HepG2 (cell line): Measurements from ENCODE around the gene CAPN12. TPM values are rescaled to one million over a fixed set of nuclear protein-coding genes. Genes with fewer than 3 reads are reported as not detected.

ENCODE experiments used
- AKNA ChIP-seq: sonication (generic); formaldehyde crosslinking; IDR thresholded peaks from 2 replicates; pipeline ENCODE4 v1.4.0; 2020; ENCODE audit warnings: missing genetic modification reagents, borderline replicate concordance
- CBFB ChIP-seq: sonication (generic); formaldehyde crosslinking; IDR thresholded peaks from 2 replicates; pipeline ENCODE4 v1.4.0; 2020; ENCODE audit warnings: missing genetic modification reagents
- ESRRA ChIP-seq: sonication (generic); formaldehyde crosslinking; IDR thresholded peaks from 2 replicates; pipeline ENCODE4 v1.5.1; 2020; ENCODE audit warnings: mild to moderate bottlenecking, low read depth, missing genetic modification reagents
- FOSL2 ChIP-seq: sonication (generic); formaldehyde crosslinking; IDR thresholded peaks from 2 replicates; pipeline ENCODE4 v1.4.0; 2020; ENCODE audit warnings: missing genetic modification reagents
- GATAD1 ChIP-seq: IDR thresholded peaks from 2 replicates; pipeline ENCODE4 v1.6.1; 2016; ENCODE audit warnings: missing genetic modification reagents, missing compliant biosample characterization
- IRF1 ChIP-seq: sonication (generic); formaldehyde crosslinking; IDR thresholded peaks from 2 replicates; pipeline ENCODE4 v1.4.0; 2020; ENCODE audit warnings: low read depth, mild to moderate bottlenecking, missing genetic modification reagents
- NFRKB ChIP-seq: fragments of 450-650 bp; IDR thresholded peaks from 2 replicates; pipeline ENCODE4 v1.6.1; 2017
- TBX3 ChIP-seq: fragments of 450-650 bp; IDR thresholded peaks from 2 replicates; pipeline ENCODE4 v1.6.1; 2017; ENCODE audit warnings: antibody characterized with exemption, mild to moderate bottlenecking, inconsistent platforms, borderline replicate concordance
- XBP1 ChIP-seq: sonication (generic); formaldehyde crosslinking; IDR thresholded peaks from 2 replicates; pipeline ENCODE4 v1.5.0; 2020; ENCODE audit warnings: missing genetic modification reagents
- ZFP37 ChIP-seq: sonication (generic); formaldehyde crosslinking; IDR thresholded peaks from 2 replicates; pipeline ENCODE4 v1.4.0; 2020; ENCODE audit warnings: missing genetic modification reagents, borderline replicate concordance
- ZFP41 ChIP-seq: sonication (generic); formaldehyde crosslinking; IDR thresholded peaks from 2 replicates; pipeline ENCODE4 v1.4.0; 2020; ENCODE audit warnings: mild to moderate bottlenecking, missing genetic modification reagents, borderline replicate concordance
- ZNF282 ChIP-seq: fragments of 450-650 bp; IDR thresholded peaks from 2 replicates; pipeline ENCODE4 v1.6.1; 2018; ENCODE audit not compliant: partially characterized antibody
- ZNF781 ChIP-seq: sonication (generic); formaldehyde crosslinking; IDR thresholded peaks from 2 replicates; pipeline ENCODE4 v1.5.1; 2020; ENCODE audit warnings: borderline replicate concordance, mild to moderate bottlenecking, missing genetic modification reagents; ENCODE audit errors: not compliant biosample characterization
- ZSCAN31 ChIP-seq: sonication (generic); formaldehyde crosslinking; IDR thresholded peaks from 2 replicates; pipeline ENCODE4 v1.5.0; 2020; ENCODE audit warnings: low read depth, mild to moderate bottlenecking, missing genetic modification reagents
- polyA plus RNA-seq, 8 experiments: library from polyadenylated mRNA; depleted of rRNA in 3 of 8; stranded (reverse) in 7 of 8; unstranded in 1 of 8; fragments of >200 nt; fragmentation: Illumina TruSeq in 4 of 8; extraction: Trizol in 4 of 8; gene quantifications; 2 replicates each; pipeline versions ENCODE4 v1.2.1 to v1.2.3, GENCODE V29; 2011 to 2016; ENCODE audit warnings: low read depth in 4 of 8, missing spikeins in 1 of 8, mixed read lengths in 1 of 8; ENCODE audit not compliant: insufficient read depth in 1 of 8
- total RNA-seq, 5 experiments: library from RNA; depleted of rRNA; stranded (reverse); fragments of >200 nt; fragmentation: Illumina TruSeq; extraction: Trizol; gene quantifications; 2 replicates each; pipeline ENCODE4 v1.2.3, GENCODE V29; 2016; ENCODE audit warnings: low read depth in 1 of 5
- TF ChIP-seq, protein P1 (sequence below): sonication (generic); formaldehyde crosslinking; IDR thresholded peaks from 2 replicates; pipeline ENCODE4 v1.4.0; 2020; ENCODE audit warnings: mild to moderate bottlenecking, low read depth, missing genetic modification reagents
- TF ChIP-seq, protein P2 (sequence below): sonication (generic); formaldehyde crosslinking; IDR thresholded peaks from 2 replicates; pipeline ENCODE4 v1.4.0; 2020; ENCODE audit warnings: missing genetic modification reagents, borderline replicate concordance
- TF ChIP-seq, protein P3 (sequence below): IDR thresholded peaks from 2 replicates; pipeline ENCODE4 v1.6.1; 2016; ENCODE audit warnings: low read depth

Gene CAPN12
- total and polyA plus RNA-seq, 2 of the 13 experiments (the other 11 are each of a cell fraction or from before 2014, with no cell fraction given), result 1.6 to 13.6 TPM

- TF ChIP-seq, protein P1, sequence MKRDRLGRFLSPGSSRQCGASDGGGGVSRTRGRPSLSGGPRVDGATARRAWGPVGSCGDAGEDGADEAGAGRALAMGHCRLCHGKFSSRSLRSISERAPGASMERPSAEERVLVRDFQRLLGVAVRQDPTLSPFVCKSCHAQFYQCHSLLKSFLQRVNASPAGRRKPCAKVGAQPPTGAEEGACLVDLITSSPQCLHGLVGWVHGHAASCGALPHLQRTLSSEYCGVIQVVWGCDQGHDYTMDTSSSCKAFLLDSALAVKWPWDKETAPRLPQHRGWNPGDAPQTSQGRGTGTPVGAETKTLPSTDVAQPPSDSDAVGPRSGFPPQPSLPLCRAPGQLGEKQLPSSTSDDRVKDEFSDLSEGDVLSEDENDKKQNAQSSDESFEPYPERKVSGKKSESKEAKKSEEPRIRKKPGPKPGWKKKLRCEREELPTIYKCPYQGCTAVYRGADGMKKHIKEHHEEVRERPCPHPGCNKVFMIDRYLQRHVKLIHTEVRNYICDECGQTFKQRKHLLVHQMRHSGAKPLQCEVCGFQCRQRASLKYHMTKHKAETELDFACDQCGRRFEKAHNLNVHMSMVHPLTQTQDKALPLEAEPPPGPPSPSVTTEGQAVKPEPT (CRISPR knock-in tag), result 0 out of 2 replicates have a peak, but pooled peaks have one; percentile 16
- TF ChIP-seq, protein P2, sequence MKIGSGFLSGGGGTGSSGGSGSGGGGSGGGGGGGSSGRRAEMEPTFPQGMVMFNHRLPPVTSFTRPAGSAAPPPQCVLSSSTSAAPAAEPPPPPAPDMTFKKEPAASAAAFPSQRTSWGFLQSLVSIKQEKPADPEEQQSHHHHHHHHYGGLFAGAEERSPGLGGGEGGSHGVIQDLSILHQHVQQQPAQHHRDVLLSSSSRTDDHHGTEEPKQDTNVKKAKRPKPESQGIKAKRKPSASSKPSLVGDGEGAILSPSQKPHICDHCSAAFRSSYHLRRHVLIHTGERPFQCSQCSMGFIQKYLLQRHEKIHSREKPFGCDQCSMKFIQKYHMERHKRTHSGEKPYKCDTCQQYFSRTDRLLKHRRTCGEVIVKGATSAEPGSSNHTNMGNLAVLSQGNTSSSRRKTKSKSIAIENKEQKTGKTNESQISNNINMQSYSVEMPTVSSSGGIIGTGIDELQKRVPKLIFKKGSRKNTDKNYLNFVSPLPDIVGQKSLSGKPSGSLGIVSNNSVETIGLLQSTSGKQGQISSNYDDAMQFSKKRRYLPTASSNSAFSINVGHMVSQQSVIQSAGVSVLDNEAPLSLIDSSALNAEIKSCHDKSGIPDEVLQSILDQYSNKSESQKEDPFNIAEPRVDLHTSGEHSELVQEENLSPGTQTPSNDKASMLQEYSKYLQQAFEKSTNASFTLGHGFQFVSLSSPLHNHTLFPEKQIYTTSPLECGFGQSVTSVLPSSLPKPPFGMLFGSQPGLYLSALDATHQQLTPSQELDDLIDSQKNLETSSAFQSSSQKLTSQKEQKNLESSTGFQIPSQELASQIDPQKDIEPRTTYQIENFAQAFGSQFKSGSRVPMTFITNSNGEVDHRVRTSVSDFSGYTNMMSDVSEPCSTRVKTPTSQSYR (CRISPR knock-in tag), result peak; percentile 82; the same call in 1 of the 2 replicates
- TF ChIP-seq FOSL2 (CRISPR knock-in tag), result peak; percentile 39; the same call in 1 of the 2 replicates
- TF ChIP-seq NFRKB, result no peak
- no peak for TF ChIP-seq XBP1 (CRISPR knock-in tag)
- TF ChIP-seq, protein P3, sequence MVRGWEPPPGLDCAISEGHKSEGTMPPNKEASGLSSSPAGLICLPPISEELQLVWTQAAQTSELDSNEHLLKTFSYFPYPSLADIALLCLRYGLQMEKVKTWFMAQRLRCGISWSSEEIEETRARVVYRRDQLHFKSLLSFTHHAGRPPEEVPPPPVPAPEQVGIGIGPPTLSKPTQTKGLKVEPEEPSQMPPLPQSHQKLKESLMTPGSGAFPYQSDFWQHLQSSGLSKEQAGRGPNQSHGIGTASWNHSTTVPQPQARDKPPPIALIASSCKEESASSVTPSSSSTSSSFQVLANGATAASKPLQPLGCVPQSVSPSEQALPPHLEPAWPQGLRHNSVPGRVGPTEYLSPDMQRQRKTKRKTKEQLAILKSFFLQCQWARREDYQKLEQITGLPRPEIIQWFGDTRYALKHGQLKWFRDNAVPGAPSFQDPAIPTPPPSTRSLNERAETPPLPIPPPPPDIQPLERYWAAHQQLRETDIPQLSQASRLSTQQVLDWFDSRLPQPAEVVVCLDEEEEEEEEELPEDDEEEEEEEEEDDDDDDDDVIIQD (CRISPR knock-in tag), result no peak
- no peak for TF ChIP-seq AKNA (CRISPR knock-in tag)
- no peak for TF ChIP-seq ZFP37 (CRISPR knock-in tag)
- no peak for TF ChIP-seq ESRRA (CRISPR knock-in tag)
- peak; percentile 77; the same call in 1 of the 2 replicates for TF ChIP-seq ZSCAN31 (CRISPR knock-in tag)
- TF ChIP-seq ZNF781 (CRISPR knock-in tag), result no peak
- TF ChIP-seq GATAD1, result no peak
- no peak for TF ChIP-seq ZFP41 (CRISPR knock-in tag)
- no peak for TF ChIP-seq IRF1 (CRISPR knock-in tag)
- TF ChIP-seq ZNF282, result no peak
- no peak for TF ChIP-seq CBFB
- no peak for TF ChIP-seq TBX3
Measured at GRCh38 chr19:38721979-38722773, 22.1 kb downstream of the CAPN12 start (continued).
